HFFc6 (cell line): ENCODE data around the gene SMPDL3A. TPM values are rescaled to one million over a fixed set of nuclear protein-coding genes. Genes with fewer than 3 reads are reported as not detected.

Source experiments
- DNase-seq: peaks from one replicate; pipeline ENCODE4 v3.0.0-alpha.2; 2018
- H3K27ac Mint-ChIP-seq: 2 replicates; pipeline ENCODE4 v1.8.0; 2020; ENCODE audit warnings: mild to moderate bottlenecking, mixed read lengths
- H3K27me3 Mint-ChIP-seq: 2 replicates; pipeline ENCODE4 v1.8.0; 2021; ENCODE audit warnings: mild to moderate bottlenecking, moderate library complexity, mixed read lengths; ENCODE audit not compliant: insufficient read depth
- H3K36me3 Mint-ChIP-seq: 2 replicates; pipeline ENCODE4 v1.8.0; 2021; ENCODE audit warnings: low read depth, mixed read lengths
- H3K4me1 Mint-ChIP-seq: 2 replicates; pipeline ENCODE4 v1.8.0; 2020; ENCODE audit warnings: low read depth, mixed read lengths
- H3K4me3 Mint-ChIP-seq: 2 replicates; pipeline ENCODE4 v1.8.0; 2020; ENCODE audit warnings: mild to moderate bottlenecking, moderate library complexity, mixed read lengths
- H3K9me3 Mint-ChIP-seq: 2 replicates; pipeline ENCODE4 v1.8.0; 2020; ENCODE audit warnings: mild to moderate bottlenecking, mixed read lengths
- CTCF ChIP-seq: fragments of 200-600 bp; sonication (generic); IDR thresholded peaks from 2 replicates; pipeline ENCODE4 v1.5.0; 2021; ENCODE audit warnings: antibody characterized with exemption, mild to moderate bottlenecking
- total RNA-seq, 6 experiments: library from RNA; stranded (reverse); fragmentation: NEBNext Ultra II Directional; extraction: Animal tissue kit (Norgen Biotek cat#: 25700); gene quantifications; 2 replicates in 1 of 6; 3 replicates in 5 of 6; pipeline ENCODE4 v1.2.3, GENCODE V29; 2021

The SMPDL3A gene
- total RNA-seq, 6 experiments from 2014 or later, result 4.8 to 8.2 (median 6.8) TPM

GRCh38 chr6:122829456-122829855 is 40.4 kb downstream of the SMPDL3A start:
- DNase-seq, result no peak
- H3K27me3 Mint-ChIP-seq, result peaks cover 11% of the 10 kb centered on the region
- TF ChIP-seq CTCF, result no peak
- H3K36me3 Mint-ChIP-seq, result no peaks in the 10 kb centered on the region
- H3K4me3 Mint-ChIP-seq, result no peak overlapping the region
- H3K9me3 Mint-ChIP-seq, result no peaks in the 10 kb centered on the region
- no peaks in the 10 kb centered on the region for H3K4me1 Mint-ChIP-seq
- no peak overlapping the region for H3K27ac Mint-ChIP-seq

GRCh38 chr6:122831511-122831910 is 42.5 kb downstream of the SMPDL3A start:
- no peak for TF ChIP-seq CTCF
- peaks cover 17% of the 10 kb centered on the region for H3K27me3 Mint-ChIP-seq
- DNase-seq, result no peak
- no peak overlapping the region for H3K27ac Mint-ChIP-seq
- no peaks in the 10 kb centered on the region for H3K36me3 Mint-ChIP-seq
- no peak overlapping the region for H3K4me3 Mint-ChIP-seq
- H3K9me3 Mint-ChIP-seq, result no peaks in the 10 kb centered on the region
- no peaks in the 10 kb centered on the region for H3K4me1 Mint-ChIP-seq

GRCh38 chr6:122832459-122832858 is 43.4 kb downstream of the SMPDL3A start:
- Mint-ChIP-seq H3K27me3 (peaks cover 19% of the 10 kb centered on the region), H3K4me3 (no peak overlapping the region), H3K9me3 (no peaks in the 10 kb centered on the region), H3K36me3 (no peaks in the 10 kb centered on the region), H3K27ac (no peak overlapping the region), H3K4me1 (no peaks in the 10 kb centered on the region)
- DNase-seq, result no peak
- no peak for TF ChIP-seq CTCF

GRCh38 chr6:122833021-122833491 is 44.0 kb downstream of the SMPDL3A start:
- no peak for DNase-seq
- no peak overlapping the region for H3K4me3 Mint-ChIP-seq
- peaks cover 19% of the 10 kb centered on the region for H3K27me3 Mint-ChIP-seq
- no peaks in the 10 kb centered on the region for H3K9me3 Mint-ChIP-seq
- TF ChIP-seq CTCF, result no peak
- H3K4me1 Mint-ChIP-seq, result no peaks in the 10 kb centered on the region
- no peaks in the 10 kb centered on the region for H3K36me3 Mint-ChIP-seq
- no peak overlapping the region for H3K27ac Mint-ChIP-seq

- peak; percentile 25 for DNase-seq
- Mint-ChIP-seq H3K27me3 (peaks cover 9% of the 10 kb centered on the region), H3K27ac (no peak overlapping the region)
Measured at GRCh38 chr6:122838060-122838780, 49.2 kb downstream of the SMPDL3A start.

More at GRCh38 chr6:122838060-122838780, 49.2 kb downstream of the SMPDL3A start:
- Mint-ChIP-seq H3K4me3 (no peak overlapping the region), H3K4me1 (no peaks in the 10 kb centered on the region), H3K9me3 (no peaks in the 10 kb centered on the region), H3K36me3 (no peaks in the 10 kb centered on the region)
- TF ChIP-seq CTCF, result peak; percentile 74
